ENCODE results near the gene RPA1.
"Not testable (repeated sequence)": the region's sequence is repeated elsewhere in the genome, so short reads cannot be mapped to it uniquely, and the experiment has no call there.

Gene RPA1

DNA sequence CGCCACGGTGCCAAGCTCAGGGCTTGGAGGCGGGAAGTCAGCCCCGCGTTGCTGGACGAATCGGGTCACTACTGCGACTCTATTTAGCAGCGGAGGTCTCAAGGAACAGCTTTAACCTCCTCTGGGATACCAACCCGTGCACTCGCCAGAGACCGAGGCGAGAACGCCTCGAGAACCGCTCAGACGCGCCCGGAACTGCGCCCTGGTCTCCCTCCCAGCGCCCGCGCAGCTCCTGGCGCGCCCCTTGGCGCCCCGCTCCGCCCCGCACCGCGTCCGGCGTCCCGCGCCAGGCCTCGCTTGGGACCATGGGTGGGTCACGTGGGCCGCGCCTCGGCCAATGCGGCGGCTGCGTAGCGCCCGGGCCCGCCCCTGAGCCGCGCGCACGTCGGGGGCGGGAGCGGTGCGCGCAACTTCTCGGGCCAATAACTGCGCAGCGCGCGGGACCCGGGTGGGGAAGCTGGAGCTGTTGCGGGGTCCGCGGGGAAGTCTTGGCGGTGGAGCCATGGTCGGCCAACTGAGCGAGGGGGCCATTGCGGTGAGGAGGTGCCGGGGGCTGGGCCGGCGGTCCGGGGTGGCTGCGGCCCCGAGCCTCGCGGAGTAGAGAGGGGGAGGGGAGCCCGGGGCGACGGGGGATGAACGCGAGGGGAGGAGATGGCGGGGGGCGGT lies at the start of gene RPA1, which contains the start of gene SMYD4:
TSS of gene RPA1 (plus strand) at position 414 of the 666 bp plus-strand sequence. CDS start at position 503, 89 bp downstream.
TSS of gene SMYD4 (minus strand) at position 311 of the 666 bp plus-strand sequence. CDS start 1,908 bp downstream, outside the sequence.
- peak; percentile 18 for DNase-seq

DNA sequence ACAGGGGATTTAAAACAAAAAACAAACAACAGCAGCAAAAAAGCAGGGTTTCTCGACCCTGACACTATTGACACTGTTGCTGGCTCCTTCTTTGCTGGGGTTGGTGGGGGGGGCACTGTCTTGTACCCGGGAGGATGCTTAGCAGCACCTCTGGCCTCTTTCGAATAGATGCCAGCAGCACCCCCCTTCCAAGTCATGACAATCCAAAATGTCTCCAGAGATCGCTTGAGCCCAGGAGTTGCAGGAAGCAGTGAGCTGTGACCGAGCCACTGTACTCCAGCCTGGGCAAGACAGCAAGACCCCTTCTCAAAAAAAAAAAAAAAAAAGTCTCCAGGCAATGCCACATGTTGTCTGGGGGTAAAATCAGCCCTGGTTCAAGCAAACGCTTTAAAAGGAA lies 47.6 kb upstream of the RPA1 start:
- DNase-seq: no peak

DNA sequence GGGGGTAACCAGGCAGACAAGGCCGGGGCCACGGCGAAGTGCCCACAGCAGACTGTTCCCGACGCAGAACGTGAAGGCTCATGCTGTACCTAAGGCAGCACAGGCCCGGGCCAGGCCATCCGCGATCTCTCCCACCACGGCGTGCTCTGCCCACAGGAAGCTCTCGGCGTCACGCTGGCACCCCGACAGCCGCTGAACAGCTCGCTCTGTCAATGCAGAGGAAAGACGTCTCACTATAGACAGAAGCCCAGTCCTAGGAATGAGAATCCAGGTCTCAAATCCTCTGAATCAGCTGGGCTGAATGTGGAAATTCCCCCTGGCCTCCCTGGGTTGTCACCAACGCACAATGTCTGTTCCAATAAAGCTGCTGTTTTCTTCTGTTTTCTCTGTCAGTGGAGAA lies 46.5 kb upstream of the RPA1 start:
- no peak for DNase-seq

- no peak for DNase-seq
These were observed 45.8 kb upstream of the RPA1 start for GRCh38 chr17:1783834-1784611.

DNA sequence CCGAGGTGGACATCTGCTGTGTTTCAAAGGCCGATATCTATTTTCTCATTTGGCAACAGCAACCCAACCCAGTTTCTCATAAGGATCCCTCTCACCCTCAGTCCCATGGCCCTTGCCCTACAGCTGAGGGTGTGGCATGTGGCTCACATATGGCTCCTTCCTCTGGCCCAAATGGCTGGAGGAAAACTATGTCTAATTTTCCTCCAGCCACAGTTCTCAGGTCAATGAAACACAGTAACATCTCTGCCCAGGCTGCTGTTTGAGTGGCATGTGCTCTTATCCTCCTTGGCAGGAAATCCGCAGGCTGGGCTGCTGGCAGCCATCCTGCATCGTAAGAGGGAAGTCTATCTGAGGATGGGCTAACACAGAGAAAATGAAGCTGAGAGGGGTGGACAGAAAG lies 43.9 kb upstream of the RPA1 start:
- DNase-seq: no peak

GRCh38 chr17:1786708-1787107 lies 43.1 kb upstream of the RPA1 start:
- DNase-seq: no peak

GRCh38 chr17:1787301-1787902 lies 42.4 kb upstream of the RPA1 start:
- no peak for DNase-seq

DNA sequence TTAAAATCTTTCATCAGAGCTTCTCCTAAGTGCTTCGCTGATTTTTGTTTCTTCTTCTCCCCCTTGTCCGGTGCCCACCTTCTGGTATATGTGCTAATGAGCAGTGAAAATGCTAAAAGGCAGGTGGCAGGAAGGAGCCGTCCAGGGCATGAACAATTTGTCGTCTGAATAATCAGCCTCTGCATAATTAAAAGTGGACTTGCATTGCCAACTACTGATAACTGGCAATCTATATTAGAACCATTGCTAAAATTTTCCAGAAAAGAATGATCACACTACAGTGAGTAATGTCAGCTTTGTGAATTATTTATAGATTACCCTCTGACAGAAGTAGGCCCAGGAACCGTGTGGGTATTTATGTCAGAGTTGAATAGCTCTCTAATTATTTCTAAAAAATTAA lies 39.9 kb upstream of the RPA1 start:
- no peak for DNase-seq

DNA sequence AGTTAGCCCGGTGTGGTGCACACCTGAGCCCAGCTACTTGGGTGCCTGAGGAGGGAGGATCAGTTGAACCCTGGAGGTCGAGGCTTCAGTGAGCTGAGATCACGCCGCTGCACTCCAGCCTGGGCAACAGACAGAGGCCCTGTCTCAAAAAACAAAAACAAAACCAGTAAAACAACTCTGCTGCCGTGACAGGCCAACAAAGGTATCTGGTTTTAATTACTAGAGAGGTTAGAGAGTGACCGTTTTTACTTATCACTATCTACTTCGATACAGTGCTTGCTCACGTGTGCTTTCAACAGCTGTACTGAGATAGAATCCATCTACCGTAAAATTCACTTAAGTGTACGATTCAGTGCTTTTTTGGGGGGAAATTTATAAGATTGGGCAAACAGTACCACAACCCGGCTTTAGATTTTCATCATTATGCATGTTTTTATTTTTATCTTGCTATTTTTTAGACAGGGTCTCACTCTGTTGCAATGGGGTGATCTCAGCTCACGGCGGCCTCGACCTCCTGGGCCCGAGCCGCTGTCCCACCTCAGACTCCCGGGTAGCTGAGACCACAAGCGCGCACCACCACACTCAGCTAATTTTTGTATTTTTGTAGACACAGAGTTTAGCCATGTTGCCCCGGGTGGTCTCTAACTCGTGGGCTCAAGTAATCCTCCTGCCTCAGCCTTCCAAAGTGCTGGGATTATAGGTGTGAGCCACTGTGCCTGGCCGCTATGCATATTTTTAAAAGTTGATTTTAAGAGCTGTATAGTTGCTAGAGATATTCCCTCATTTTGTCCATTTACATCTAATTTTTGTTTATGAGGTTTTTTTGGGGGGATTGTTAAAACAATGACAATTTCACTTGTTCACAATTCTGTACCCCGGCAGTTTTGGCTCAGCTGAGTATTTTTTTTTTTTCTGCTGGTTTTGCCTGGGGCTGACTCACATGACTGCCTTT lies 37.0 kb upstream of the RPA1 start:
- DNase-seq: no peak

DNA sequence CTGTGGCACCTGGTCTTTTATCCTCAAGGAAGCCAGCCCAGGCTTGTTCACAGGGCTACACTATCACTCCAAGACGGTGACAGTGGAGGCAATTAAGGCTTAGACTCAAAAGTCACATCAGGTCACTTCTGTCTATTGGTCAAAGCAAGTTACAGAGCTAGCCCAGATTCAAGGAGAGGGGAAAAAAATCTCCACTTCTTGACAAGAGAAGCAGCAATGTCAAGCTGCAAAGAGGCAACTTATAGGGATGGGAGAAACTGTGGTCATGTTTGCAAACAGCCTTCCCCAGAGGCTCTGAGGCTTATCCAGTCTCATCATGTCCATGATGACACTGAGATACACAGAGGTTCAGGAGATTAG lies 36.4 kb upstream of the RPA1 start:
- DNase-seq: no peak

- DNase-seq: no peak
These were observed 33.0 kb upstream of the RPA1 start for GRCh38 chr17:1796800-1797199.

- DNase-seq: no peak
These were observed 32.5 kb upstream of the RPA1 start for GRCh38 chr17:1797323-1797722.

DNA sequence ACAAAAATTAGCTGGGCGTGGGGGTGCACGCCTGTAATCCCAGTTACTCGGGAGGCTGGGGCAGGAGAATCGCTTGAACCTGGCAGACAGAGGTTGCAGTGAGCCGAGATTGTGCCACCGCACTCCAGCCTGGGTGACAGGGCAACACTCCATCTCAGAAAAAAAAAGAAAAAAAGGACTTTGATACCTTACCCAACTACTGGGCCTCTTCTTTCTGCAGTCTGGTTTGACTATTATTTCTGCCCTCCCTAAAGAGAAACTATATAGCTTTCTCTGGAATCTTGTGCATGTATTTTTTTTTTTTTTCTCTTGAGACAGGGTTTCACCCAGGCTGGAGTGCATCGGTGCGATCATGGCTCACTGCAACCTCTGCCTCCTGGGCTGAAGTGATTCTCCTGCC lies 32.0 kb upstream of the RPA1 start:
- DNase-seq: not testable (repeated sequence)

- no peak for DNase-seq
These were observed 29.6 kb upstream of the RPA1 start for GRCh38 chr17:1800240-1800639.

- DNase-seq: no peak
These were observed 29.1 kb upstream of the RPA1 start for GRCh38 chr17:1800712-1801111.

DNA sequence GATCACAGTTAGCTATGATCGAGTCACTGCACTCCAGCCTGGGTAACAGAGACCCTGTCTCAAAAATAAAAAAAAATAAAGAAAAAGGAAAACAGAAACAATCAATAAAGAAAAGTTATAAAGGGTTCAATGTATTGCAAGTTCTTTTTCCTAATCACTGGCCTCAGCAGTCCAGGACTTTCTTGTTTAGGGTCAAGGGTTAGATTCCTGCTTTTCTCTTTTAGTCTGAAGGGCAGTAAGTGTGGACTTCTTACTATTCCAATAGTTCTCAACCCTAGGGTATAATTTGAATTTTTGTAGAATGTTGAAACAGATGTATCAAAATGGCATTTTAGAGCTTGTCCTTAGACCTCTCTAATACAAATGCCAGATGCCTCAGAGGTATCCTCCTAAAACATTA lies 27.4 kb upstream of the RPA1 start:
- no peak for DNase-seq

GRCh38 chr17:1803280-1803679 lies 26.5 kb upstream of the RPA1 start:
- no peak for DNase-seq

DNA sequence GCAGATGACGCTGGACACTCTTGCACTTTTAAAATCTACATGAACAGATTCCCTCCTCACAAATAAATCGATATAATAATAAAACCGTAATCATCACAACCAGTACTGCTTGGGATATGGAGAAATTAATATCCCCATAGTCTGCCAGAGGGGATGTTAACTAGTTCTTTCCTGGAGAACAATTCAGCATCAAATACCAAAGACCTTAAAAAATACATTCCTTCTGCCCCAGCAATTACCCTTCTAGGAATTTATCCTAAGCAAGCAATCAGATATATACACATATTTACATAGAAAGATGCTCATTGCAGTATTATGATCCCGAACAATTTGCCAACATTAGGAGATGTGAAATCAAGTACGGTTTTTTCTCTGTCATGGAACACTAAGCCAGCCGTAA lies 21.9 kb upstream of the RPA1 start:
- no peak for DNase-seq

GRCh38 chr17:1808644-1809043 lies 21.2 kb upstream of the RPA1 start:
- no peak for DNase-seq

DNA sequence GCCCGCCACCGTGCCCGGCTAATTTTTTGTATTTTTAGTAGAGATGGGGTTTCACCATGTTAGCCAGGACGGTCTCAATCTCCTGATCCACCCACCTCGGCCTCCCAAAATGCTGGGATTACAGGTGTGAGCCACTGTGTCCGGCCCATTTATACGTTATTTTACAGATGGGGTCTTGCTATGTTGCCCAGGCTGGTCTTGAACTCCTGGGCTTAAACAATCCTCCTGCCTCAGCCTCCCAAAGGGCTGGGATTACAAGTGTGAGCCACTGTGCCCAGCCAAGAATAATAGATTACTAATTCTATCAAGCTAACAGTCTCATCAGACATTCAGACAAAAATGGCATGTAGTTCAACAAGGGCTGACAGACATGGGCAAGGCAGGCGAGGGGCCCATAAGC lies 20.0 kb upstream of the RPA1 start:
- not testable (repeated sequence) for DNase-seq

DNA sequence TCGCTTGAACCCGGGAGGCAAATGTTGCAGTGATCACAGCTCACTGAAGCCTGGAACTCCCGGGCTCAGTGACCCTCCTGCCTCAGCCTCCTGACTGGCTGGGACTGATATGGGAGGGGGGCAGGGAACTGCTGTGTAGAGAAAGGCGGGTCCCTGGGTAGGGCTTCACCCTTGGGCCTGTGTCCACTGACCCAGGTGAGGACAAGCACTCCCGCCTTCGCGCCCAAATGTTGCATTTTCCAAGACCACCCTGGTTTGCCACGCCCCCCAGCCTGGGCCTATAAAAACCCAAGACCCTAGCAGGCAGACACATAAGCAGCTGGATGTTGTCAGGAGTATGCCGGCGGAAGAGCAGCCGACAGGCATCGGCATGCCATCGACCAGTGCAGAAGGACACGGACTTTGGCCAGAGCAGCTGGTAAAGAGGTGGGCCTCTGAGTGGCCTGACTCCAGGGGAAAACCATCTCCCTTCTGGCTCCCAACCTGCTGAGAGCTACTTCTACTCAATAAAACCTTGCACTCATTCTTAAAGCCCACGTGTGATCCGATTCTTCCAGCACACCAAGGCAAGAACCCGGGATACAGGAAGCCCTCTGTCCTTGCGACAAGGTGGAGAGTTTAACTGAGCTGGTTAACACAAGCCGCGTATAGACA lies 19.2 kb upstream of the RPA1 start:
- DNase-seq: no peak

DNA sequence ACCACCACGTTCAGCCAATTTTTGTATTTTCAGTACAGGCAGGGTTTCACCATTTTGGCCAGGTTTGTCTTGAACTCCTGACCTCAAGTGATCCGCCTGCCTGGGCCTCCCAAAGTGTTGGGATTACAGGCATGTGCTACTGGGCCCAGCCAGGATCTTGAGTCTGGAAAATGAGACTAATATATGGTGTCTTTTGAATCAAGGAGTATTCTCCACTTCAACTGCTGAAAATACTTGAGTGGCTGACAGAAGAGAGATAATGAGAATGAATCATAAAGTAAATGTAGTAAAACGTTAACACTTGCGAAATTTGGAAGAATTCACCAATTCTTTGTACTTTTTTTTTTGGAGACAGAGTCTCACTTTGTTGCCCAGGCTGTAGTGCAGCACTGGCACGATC lies 16.7 kb upstream of the RPA1 start:
- DNase-seq: no peak

All from GF-D8 (cell line).